ENCODE data around the gene CEP63. TPM values are rescaled to one million over a fixed set of nuclear protein-coding genes. Genes with fewer than 3 reads are reported as not detected.

Gene CEP63
- total RNA-seq, 1 donor, result 19.4 TPM

DNA sequence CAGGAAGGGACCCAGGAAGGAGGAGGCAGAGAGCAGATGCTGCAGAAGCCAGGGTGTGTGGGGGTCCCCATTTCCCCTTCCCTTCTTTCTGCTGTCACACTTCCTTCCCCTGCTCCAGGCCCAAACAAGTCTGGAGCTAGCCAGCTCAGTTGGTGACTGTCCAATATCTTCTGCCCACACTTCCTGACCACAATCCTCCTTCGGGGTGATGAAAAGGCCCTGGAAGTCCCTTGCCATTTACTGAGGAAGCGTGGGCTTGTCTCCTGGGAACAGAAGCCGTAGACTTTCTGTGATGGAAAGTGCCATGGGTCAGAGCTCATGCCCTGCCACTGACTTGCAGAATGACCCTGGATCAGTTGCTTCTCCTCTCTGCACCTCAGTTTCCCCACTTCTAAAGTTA is 39.1 kb upstream of the CEP63 start:
- TF ChIP-seq, protein P1, sequence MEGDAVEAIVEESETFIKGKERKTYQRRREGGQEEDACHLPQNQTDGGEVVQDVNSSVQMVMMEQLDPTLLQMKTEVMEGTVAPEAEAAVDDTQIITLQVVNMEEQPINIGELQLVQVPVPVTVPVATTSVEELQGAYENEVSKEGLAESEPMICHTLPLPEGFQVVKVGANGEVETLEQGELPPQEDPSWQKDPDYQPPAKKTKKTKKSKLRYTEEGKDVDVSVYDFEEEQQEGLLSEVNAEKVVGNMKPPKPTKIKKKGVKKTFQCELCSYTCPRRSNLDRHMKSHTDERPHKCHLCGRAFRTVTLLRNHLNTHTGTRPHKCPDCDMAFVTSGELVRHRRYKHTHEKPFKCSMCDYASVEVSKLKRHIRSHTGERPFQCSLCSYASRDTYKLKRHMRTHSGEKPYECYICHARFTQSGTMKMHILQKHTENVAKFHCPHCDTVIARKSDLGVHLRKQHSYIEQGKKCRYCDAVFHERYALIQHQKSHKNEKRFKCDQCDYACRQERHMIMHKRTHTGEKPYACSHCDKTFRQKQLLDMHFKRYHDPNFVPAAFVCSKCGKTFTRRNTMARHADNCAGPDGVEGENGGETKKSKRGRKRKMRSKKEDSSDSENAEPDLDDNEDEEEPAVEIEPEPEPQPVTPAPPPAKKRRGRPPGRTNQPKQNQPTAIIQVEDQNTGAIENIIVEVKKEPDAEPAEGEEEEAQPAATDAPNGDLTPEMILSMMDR (IDR thresholded peaks at IDR 0.05; ENCODE audit: insufficient read depth, low read length), result no peak
- DNase-seq (ENCODE audit: low read depth), result peak; percentile 55

DNA sequence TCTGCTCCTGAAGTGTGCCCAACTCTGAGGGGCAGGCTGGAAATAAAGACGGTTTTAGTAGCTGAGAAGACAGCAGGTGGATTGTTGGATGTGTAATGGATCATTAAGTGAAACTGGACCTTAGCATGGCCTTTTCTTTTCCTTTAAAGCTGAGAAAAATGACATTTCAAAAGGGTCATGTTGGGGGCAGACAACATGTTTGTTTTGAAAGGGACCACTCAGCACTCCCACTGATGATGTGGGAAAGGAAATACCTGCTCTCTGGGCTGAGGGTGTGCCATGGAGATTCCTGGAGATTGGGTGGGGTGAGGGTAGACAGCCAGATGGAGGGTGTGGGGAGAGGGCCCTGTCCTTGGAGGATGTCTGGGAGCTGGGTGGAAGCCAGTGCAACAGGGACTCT is 38.5 kb upstream of the CEP63 start:
- TF ChIP-seq, protein P1 (IDR thresholded peaks at IDR 0.05; ENCODE audit: insufficient read depth, low read length), result no peak
- H3K4me3 ChIP-seq (ENCODE audit: low read depth, low read length), result no peak overlapping the region
- DNase-seq (ENCODE audit: low read depth), result no peak

More for the DNA sequence above, 39.1 kb upstream of the CEP63 start:
- no peak overlapping the region for H3K4me3 ChIP-seq (ENCODE audit: low read depth, low read length)

DNA sequence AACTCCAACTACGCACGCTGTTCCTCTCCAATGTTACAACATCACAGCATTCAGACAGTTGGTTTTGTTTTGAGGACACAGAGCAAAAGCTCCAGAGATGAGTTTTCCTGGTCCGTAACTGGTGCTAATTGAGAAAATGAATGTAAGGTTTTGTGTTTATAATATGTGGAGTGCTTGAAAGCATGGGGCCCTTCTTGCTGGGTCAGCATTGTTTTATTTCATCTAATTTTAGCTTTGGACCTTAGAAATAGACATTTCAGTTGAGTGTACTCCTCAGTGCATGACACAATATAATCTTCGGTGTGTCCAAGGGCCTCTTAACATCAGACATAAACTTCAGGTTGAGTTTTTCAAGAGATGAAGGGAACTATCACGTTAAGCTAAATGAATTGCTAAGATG is 37.2 kb upstream of the CEP63 start:
- TF ChIP-seq, protein P1 (IDR thresholded peaks at IDR 0.05; ENCODE audit: insufficient read depth, low read length), result no peak

DNA sequence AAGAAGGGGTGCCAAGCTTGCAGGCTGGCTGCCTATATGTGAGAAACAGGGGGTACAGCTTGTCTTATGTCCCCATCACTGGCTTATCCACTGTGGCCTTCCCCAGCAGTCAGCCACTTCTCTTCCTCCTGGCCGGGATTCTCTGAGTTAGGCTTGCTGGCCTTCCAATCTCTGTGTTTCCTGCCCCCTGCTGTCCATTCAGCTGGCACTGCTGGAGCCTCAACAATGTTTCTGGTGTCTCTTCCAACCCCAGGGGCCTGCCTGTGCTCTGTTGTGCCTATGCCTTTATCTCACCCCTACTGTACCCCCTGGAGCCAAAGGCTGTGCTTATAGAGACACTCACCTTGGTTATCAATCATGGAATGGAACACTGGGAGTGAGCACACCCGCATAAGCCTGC is 36.6 kb upstream of the CEP63 start:
- TF ChIP-seq, protein P1 (IDR thresholded peaks at IDR 0.05; ENCODE audit: insufficient read depth, low read length), result peak; percentile 50
- H3K4me3 ChIP-seq (ENCODE audit: low read depth, low read length), result no peak overlapping the region
- DNase-seq (ENCODE audit: low read depth), result peak; percentile 56

More for the DNA sequence above, 37.2 kb upstream of the CEP63 start:
- no peak overlapping the region for H3K4me3 ChIP-seq (ENCODE audit: low read depth, low read length)
- no peak for DNase-seq (ENCODE audit: low read depth)

DNA sequence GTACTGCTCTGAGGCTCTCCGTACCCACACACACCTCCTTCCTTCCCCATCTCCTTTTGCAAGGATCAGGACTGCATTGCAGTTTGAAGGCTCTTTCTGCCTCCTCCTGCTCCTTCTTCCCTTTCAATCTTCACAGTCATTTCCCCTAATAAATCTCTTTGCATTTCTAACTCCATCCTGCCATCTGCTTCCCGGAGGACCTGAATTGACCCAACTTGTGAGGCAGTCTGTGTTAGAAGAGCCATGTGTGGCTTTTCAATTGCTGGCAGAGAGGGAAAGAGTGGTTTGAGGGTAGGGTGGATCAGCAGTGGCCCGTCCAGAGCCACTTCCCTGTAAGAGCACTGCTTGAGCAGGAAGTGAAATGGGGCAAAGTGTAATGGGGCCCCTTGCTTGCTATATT is 35.9 kb upstream of the CEP63 start:
- TF ChIP-seq, protein P1 (IDR thresholded peaks at IDR 0.05; ENCODE audit: insufficient read depth, low read length), result no peak
- H3K4me3 ChIP-seq (ENCODE audit: low read depth, low read length), result no peak overlapping the region
- no peak for DNase-seq (ENCODE audit: low read depth)

DNA sequence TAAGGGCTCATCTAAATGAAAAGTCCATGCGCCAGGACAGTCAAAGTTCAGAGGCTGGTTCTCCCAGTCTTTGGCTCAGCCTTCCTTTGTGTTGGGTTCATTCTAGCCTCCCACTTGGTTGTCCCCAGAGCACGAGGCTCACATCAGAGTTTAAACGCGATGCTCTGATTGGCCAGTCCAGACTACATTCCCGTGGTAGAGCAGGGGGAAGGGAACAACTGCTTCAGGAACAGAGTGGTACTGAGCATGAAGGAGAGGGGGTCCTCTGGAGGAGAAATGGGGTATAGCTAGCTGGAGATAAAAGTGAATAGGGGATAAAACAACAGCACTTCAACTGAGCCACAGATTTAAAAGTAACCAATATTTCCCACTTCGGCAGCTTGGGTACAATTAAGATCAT is 32.2 kb upstream of the CEP63 start:
- DNase-seq (ENCODE audit: low read depth), result no peak
- TF ChIP-seq, protein P1 (IDR thresholded peaks at IDR 0.05; ENCODE audit: insufficient read depth, low read length), result no peak
- H3K4me3 ChIP-seq (ENCODE audit: low read depth, low read length), result no peak overlapping the region

DNA sequence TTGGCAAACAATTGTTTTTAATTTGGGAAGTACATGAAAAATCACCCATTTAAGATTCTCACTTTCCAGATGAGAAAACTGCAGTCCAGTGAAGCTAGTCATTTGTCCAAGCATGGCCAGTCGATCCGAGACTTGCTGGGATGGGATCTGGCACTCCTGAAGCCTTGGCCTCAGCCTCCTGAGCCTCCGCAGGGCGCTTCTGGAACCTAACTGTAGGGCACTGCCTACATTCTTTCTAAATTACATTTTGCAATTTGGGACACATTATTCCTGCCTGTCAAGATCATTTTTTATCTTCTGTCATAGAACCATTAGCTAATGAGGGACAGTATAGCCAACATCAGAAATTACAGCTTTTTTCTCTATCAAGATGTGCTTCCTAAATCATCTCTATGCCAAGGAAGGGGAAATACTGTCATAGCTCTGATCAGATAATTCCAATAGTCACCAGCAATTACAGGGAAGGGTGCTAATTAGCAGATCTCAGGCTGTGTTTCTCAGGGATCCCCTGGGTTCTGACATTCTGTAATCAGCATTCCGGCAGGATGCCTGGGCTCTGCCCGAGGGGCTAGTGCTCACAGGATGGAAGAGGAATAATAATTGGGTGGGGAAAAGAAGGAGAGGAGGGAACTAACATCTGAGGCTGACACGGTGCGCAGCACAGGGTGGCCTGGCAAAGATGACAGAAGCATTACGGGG is 28.3 kb upstream of the CEP63 start:
- TF ChIP-seq, protein P1 (IDR thresholded peaks at IDR 0.05; ENCODE audit: insufficient read depth, low read length), result no peak
- no peak overlapping the region for H3K4me3 ChIP-seq (ENCODE audit: low read depth, low read length)
- DNase-seq (ENCODE audit: low read depth), result no peak

Data from fibroblast of the aortic adventitia (primary cell).